Gastrocnemius medialis (tissue), 4 donors: Measurements from ENCODE around the gene TMPRSS3. TPM values are rescaled to one million over a fixed set of nuclear protein-coding genes. Genes with fewer than 3 reads are reported as not detected.

Experiments used
- ATAC-seq, 2 donors: fragments of 150-250 bp; one replicate each; pipeline ENCODE4 v1.9.1; 2016
- DNase-seq, 2 donors: peaks; one replicate each; pipeline ENCODE4 v3.0.0-alpha.2; 2019
- H3K27ac ChIP-seq, 4 donors: fragments of 200-600 bp; sonication (generic); 1 replicate in 1 of 4; 2 replicates in 3 of 4; pipeline ENCODE4 v1.5.1; 2016 to 2018; ENCODE audit warnings: mild to moderate bottlenecking in 2 of 4, moderate library complexity in 1 of 4
- H3K27me3 ChIP-seq, 3 donors: fragments of 200-600 bp; sonication (generic) in 2 of 3; 1 replicate in 1 of 3; 2 replicates in 2 of 3; pipeline versions ENCODE4 v1.5.1 to v1.6.0; 2016 to 2019; ENCODE audit warnings: mild to moderate bottlenecking in 1 of 3, moderate library complexity in 1 of 3
- H3K36me3 ChIP-seq, 2 donors: fragments of 200-600 bp; sonication (generic) in 1 of 2; one replicate each; pipeline ENCODE4 v1.5.1; 2017 to 2018
- H3K4me1 ChIP-seq, 2 donors: fragments of 200-600 bp; sonication (generic) in 1 of 2; one replicate each; pipeline ENCODE4 v1.5.1; 2016 to 2017; ENCODE audit warnings: mild to moderate bottlenecking in 2 of 2
- H3K4me3 ChIP-seq, 4 donors: fragments of 200-600 bp; sonication (generic) in 3 of 4; 1 replicate in 1 of 4; 2 replicates in 3 of 4; pipeline ENCODE4 v1.5.1; 2016 to 2019; ENCODE audit warnings: mild to moderate bottlenecking in 2 of 4
- H3K9me3 ChIP-seq, 3 donors: fragments of 200-600 bp; sonication (generic) in 2 of 3; 1 replicate in 1 of 3; 2 replicates in 2 of 3; pipeline ENCODE4 v1.5.1; 2016 to 2019
- POLR2A ChIP-seq, 2 donors: fragments of 450-650 bp; IDR thresholded peaks; one replicate each; pipeline ENCODE4 v1.6.1; 2017; ENCODE audit warnings: antibody characterized with exemption in 2 of 2, mild to moderate bottlenecking in 2 of 2, moderate library complexity in 2 of 2
- in situ Hi-C, 4 donors: fragments of 200-750 bp; cut with MboI; loops; one replicate each; pipeline versions ENCODE4 v1.15.0 to v1.8.0; 2017; ENCODE audit warnings: low sequenced_read_pairs in 4 of 4
- intact Hi-C: fragments of 100-400 bp; cut with DNase I; formaldehyde crosslinking; loops from one replicate; pipeline ENCODE4 v1.15.1; 2023; ENCODE audit warnings: low total_unique reads
- total RNA-seq, 4 donors: library from RNA; depleted of rRNA; stranded (reverse); fragments of >200 nt; gene quantifications; one replicate each; pipeline versions ENCODE4 v1.1.0 to v1.2.3, GENCODE V29; 2016
- TF ChIP-seq, protein P1 (sequence below), 5 experiments: fragments of 450-650 bp in 3 of 5; fragments of 200-600 bp in 2 of 5; sonication (generic) in 2 of 5; IDR thresholded peaks in 4 of 5; conservative IDR thresholded peaks in 1 of 5; 1 replicate in 4 of 5; 2 replicates in 1 of 5; pipeline ENCODE4 v1.5.1; 2016 to 2019; ENCODE audit warnings: antibody characterized with exemption in 5 of 5, mild to moderate bottlenecking in 3 of 5, moderate library complexity in 3 of 5

TMPRSS3 gene
- total RNA-seq, 4 donors from 2014 or later: not detected

DNA sequence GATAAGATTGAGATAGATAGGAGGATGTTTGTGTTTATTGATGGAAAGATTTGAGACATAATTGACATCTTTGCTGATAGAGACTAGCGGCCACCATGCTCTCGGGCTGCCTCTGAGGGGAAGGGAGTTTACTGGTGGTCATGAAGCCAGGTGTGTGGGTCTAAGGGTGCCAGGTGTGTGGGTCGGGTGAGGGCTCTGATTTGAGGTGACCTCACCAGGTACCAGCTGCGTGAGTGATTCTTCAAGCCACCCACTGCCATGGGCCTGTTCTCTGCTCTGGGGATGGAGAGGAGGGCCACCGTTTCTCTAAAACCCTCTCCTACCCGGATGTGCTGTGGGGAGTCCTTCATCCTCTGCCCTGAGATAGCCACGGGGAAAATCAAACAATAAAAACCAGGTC, 11.0 kb upstream of the TMPRSS3 start:
- no peak overlapping the region for H3K27ac ChIP-seq
- intact Hi-C loops: no loop called here
- no peak for ATAC-seq

GRCh38 chr21:42406201-42406621, 10.4 kb upstream of the TMPRSS3 start:
- Histone ChIP-seq H3K27ac (no peak overlapping the region), H3K4me1 (no peaks in the 10 kb centered on the region), H3K4me3 (no peak overlapping the region), H3K36me3 (no peaks in the 10 kb centered on the region), H3K27me3 (peaks cover 8 to 12% (median 9%) of the 10 kb centered on the region in 3 donors), H3K9me3 (no peaks in the 10 kb centered on the region)
- in situ Hi-C loops (no loop called here), intact Hi-C loops (no loop called here)
- no peak for ATAC-seq
- TF ChIP-seq POLR2A (IDR thresholded peaks at IDR 0.05): no peak
- TF ChIP-seq, protein P1, sequence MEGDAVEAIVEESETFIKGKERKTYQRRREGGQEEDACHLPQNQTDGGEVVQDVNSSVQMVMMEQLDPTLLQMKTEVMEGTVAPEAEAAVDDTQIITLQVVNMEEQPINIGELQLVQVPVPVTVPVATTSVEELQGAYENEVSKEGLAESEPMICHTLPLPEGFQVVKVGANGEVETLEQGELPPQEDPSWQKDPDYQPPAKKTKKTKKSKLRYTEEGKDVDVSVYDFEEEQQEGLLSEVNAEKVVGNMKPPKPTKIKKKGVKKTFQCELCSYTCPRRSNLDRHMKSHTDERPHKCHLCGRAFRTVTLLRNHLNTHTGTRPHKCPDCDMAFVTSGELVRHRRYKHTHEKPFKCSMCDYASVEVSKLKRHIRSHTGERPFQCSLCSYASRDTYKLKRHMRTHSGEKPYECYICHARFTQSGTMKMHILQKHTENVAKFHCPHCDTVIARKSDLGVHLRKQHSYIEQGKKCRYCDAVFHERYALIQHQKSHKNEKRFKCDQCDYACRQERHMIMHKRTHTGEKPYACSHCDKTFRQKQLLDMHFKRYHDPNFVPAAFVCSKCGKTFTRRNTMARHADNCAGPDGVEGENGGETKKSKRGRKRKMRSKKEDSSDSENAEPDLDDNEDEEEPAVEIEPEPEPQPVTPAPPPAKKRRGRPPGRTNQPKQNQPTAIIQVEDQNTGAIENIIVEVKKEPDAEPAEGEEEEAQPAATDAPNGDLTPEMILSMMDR (IDR thresholded peaks at IDR 0.05 in 4 of 5, conservative IDR thresholded peaks at IDR 0.05 in 1 of 5): no peak
- DNase-seq: no peak

More for the DNA sequence above, 11.0 kb upstream of the TMPRSS3 start:
- no peaks in the 10 kb centered on the region for H3K4me1 ChIP-seq
- peaks cover 12 to 16% (median 14%) of the 10 kb centered on the region in 3 donors for H3K27me3 ChIP-seq
- in situ Hi-C loops: no loop called here
- H3K4me3 ChIP-seq: no peak overlapping the region
- H3K36me3 ChIP-seq: no peaks in the 10 kb centered on the region
- DNase-seq: no peak
- TF ChIP-seq, protein P1 (IDR thresholded peaks at IDR 0.05 in 4 of 5, conservative IDR thresholded peaks at IDR 0.05 in 1 of 5): no peak
- no peak for TF ChIP-seq POLR2A (IDR thresholded peaks at IDR 0.05)
- no peaks in the 10 kb centered on the region for H3K9me3 ChIP-seq

GRCh38 chr21:42405064-42406013, 9.5 kb upstream of the TMPRSS3 start:
- Histone ChIP-seq H3K4me3 (no peak overlapping the region), H3K9me3 (no peaks in the 10 kb centered on the region), H3K4me1 (no peaks in the 10 kb centered on the region), H3K27me3 (peaks cover 3 to 7% (median 5%) of the 10 kb centered on the region in 3 donors), H3K27ac (no peak overlapping the region), H3K36me3 (no peaks in the 10 kb centered on the region)
- intact Hi-C loops: no loop called here
- no peak for ATAC-seq
- DNase-seq: no peak
- TF ChIP-seq, protein P1 (IDR thresholded peaks at IDR 0.05 in 4 of 5, conservative IDR thresholded peaks at IDR 0.05 in 1 of 5): no peak
- no peak for TF ChIP-seq POLR2A (IDR thresholded peaks at IDR 0.05)
- in situ Hi-C loops: no loop called here

- Histone ChIP-seq H3K27me3 (peaks cover 0 to 5% (median 2%) of the 10 kb centered on the region in 3 donors), H3K36me3 (no peaks in the 10 kb centered on the region), H3K4me3 (no peak overlapping the region), H3K9me3 (no peaks in the 10 kb centered on the region), H3K27ac (no peak overlapping the region), H3K4me1 (no peaks in the 10 kb centered on the region)
- in situ Hi-C loops (no loop called here), intact Hi-C loops (no loop called here)
- TF ChIP-seq POLR2A (IDR thresholded peaks at IDR 0.05): no peak
- TF ChIP-seq, protein P1 (IDR thresholded peaks at IDR 0.05 in 4 of 5, conservative IDR thresholded peaks at IDR 0.05 in 1 of 5): no peak
- DNase-seq: no peak
- ATAC-seq: no peak
These were observed 8.7 kb upstream of the TMPRSS3 start for GRCh38 chr21:42404539-42404938.
